Measurements from ENCODE around the gene ZNF407. TPM values are rescaled to one million over a fixed set of nuclear protein-coding genes. Genes with fewer than 3 reads are reported as not detected.

The ZNF407 gene
- total RNA-seq, 1 experiment from 2014 or later = 4.4 TPM

DNA sequence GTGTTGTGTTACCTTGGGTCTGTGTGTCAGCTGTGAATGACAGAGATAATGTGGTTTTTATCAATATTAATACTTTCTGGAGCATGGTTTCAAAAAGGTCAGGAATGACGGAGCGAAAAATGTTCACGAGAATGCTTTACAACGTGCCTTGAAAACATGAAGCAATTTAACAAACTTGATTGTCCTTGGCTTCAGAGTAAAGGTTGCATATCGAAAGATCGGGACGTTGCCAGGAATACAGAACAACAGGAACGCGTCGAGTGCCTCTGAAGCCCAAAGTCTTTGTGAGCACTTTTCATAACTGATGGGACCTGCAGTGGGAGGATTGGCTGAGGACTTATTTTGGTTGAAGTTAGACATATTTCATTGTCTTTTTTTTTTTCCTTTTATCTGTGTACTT, 206.1 kb downstream of the ZNF407 start:
- H3K9me3 ChIP-seq = no peaks in the 10 kb centered on the region
- no peak for DNase-seq
- H3K36me3 ChIP-seq = no peaks in the 10 kb centered on the region
- H3K27me3 ChIP-seq = no peaks in the 10 kb centered on the region
- no peak overlapping the region for H3K4me3 ChIP-seq

DNA sequence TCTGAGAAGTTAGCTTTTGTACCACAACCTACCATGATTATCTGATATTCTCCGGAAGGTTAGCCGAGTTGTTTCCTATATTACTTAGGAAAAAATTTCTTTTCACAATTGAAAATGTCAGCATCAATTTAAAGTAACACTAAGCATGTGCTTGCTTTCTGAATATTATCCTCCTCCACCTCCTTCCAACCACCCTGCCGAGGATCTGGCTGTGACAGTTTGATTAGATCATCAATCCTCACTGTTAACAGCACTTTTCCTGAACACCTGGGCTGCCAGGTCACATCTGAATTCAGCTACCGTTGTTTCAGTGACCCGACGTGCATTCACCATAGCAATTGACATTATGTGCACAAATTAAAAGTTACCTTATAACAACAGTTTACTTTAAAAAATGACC, 207.0 kb downstream of the ZNF407 start:
- Histone ChIP-seq H3K27me3 (no peaks in the 10 kb centered on the region), H3K36me3 (no peaks in the 10 kb centered on the region), H3K4me3 (no peak overlapping the region), H3K9me3 (no peaks in the 10 kb centered on the region)
- DNase-seq = no peak

DNA sequence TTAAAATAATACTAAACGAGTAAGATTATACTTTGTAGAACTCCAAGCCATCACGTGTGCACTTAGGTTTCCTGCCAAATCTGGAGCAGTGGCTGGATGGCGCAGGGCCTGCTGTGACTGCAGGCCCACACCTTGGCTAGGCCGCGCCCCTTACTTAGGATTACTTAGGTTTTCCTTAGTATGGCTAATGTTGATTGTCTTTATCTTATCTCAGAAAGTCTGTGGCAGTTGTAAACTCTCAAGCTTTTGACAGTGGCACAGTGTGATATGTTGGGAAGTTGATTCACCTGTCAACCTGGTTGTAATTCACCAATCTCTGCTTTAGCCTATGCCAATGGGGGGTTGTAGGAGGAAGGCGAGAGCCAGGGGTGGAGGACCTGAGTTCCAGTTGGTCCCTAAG, 208.4 kb downstream of the ZNF407 start:
- no peak overlapping the region for H3K4me3 ChIP-seq

DNA sequence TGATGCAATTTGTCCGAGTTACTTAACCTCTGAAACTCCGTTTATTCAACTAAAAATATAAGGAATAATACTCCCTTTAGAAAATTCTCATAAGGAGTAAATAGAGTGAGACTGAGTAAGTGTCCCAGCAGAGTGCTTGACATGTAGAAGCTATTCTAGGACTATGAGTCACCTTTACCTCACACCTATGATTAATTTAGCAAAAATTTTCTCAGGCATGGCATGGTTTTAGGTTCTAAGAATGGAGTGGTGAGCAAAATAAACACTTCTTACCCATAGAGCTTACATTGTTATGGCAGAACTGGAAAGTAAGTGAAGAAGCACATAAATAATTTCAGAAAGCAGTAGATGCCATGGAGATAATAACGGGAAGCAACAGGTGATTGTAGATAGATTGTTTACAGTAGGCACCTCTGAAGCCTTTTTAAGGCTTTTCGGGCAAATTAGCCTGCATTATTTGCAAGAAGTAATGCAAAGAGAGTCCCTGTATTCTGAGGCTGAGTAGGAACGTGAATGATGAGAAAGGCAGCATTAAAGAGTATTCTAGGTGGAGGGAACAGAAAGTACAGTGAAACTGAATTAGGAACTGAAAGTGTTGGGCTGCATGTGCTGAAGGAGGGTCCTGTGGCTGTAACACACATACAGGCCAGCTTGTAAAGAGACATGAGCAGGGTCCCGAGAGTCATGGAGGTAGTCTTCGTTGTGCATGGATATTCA, 209.2 kb downstream of the ZNF407 start:
- H3K4me3 ChIP-seq = no peak overlapping the region
- DNase-seq = no peak
- no peaks in the 10 kb centered on the region for H3K36me3 ChIP-seq
- no peaks in the 10 kb centered on the region for H3K27me3 ChIP-seq
- no peaks in the 10 kb centered on the region for H3K9me3 ChIP-seq

More for the DNA sequence above, 208.4 kb downstream of the ZNF407 start:
- no peak for DNase-seq
- Histone ChIP-seq H3K27me3 (no peaks in the 10 kb centered on the region), H3K36me3 (no peaks in the 10 kb centered on the region), H3K9me3 (no peaks in the 10 kb centered on the region)

DNA sequence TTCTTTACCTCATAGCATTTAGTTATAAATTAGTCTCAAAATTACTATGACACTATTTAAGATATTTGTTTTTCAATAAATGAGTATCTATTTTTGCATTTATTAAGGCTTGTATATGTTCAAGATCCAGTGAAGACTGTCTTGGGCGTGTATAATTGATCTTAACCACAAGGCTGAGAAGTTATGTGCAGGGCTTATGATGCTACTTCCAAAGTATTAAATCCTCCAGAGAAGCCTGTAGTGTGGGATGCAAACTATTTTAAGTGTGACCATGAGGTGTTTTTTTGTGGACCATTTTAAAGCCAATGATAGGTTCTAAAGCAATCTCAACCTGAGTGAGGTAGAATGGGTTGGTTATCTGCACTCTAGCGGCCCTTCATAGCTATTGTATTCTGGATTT, 219.9 kb downstream of the ZNF407 start:
- Histone ChIP-seq H3K36me3 (no peaks in the 10 kb centered on the region), H3K27me3 (no peaks in the 10 kb centered on the region), H3K9me3 (no peaks in the 10 kb centered on the region), H3K4me3 (no peak overlapping the region)
- DNase-seq = no peak

DNA sequence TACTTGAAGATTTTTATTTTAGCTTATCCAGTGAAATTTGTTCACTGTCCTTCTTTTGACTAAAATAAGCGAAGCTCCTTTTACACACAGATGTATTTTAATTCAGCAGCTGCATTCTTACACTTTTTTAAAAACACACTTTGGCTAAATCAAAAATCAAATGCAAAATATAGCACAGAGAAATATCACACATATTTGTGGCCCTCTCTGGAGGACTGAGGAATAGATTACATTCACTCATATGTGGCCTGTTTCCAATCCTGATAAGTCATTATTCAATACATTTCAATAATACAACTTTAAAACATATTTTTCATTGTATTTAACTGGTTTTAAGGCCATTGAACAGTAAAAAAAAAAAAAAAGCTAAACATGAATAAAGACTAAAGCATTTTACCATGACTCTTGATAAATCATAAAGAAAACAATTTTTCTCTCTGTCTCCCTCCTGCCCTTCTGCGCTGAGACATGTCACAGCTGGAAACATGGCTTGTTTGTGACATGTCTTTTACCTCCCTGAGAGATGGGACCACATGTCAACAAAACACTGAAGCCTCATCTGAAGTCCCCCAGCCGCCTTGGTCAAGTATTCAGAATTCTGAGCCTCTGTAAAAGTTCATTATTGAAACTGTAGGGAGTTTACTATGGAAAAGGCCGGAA, 221.0 kb downstream of the ZNF407 start:
- no peak overlapping the region for H3K4me3 ChIP-seq

DNA sequence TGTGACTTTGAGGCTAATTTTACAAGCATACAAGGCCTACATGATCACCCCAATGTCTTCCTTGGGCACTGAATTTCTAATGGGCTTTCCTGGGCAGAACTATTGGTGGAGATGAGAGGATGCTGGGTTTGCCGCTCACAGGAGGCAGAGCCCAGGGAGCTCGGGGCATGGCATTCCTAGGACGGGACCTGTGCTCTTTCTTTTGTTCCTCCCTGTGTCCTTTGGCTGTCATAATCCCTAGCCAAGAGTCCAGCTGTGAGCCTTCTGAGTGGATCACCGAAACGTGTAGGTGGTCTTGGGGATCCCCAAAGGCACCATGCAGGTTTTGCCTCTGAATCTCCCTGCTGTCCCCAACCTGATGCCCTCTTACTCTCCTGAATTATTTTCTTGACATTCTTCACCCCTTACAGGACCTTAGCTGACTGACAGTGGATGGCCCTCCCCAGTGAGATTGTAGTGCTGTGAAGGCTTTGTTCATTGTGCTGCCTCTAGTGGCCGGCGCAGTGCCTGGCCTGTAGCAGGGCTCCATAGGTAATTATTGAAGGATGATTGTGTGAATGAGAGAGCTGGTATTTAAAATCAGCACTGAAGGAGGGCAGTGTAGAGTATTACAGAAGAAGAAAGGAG, 221.9 kb downstream of the ZNF407 start:
- DNase-seq = no peak
- Histone ChIP-seq H3K27me3 (no peaks in the 10 kb centered on the region), H3K36me3 (no peaks in the 10 kb centered on the region), H3K4me3 (no peak overlapping the region), H3K9me3 (peaks cover 2% of the 10 kb centered on the region; the same call in 1 of the 2 replicates)

More for the DNA sequence above, 221.0 kb downstream of the ZNF407 start:
- H3K36me3 ChIP-seq = no peaks in the 10 kb centered on the region
- H3K9me3 ChIP-seq = peaks cover 2% of the 10 kb centered on the region; the same call in 1 of the 2 replicates
- no peak for DNase-seq
- H3K27me3 ChIP-seq = no peaks in the 10 kb centered on the region

DNA sequence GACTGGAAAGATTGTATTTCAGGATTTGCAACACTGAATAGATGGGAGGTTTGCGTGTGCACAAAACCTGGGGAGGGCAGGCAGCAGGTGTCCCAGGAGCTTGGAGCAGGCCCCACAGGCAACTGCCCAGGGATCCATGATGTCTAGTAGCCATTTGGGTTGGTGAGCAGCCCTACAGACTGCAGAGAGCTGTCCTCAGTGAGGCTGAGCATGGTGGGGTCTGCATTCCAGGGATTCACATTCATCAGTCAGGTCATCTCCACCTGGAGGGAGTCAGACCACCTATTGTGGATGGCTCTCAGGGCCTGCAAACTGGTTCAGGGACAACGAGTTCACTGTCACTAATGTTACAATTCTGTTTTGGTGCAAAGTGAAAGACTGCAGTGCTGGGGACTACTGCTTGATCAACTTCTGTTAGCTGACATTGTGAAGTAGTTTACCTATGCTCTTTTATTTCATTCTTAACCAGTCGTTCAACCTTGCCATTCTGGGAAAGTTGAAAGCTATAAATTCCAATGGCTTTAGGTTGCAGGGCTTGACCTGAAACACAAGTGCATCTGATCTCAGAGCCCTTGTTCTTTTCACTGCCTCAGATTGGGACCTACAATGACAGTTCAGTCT, 222.6 kb downstream of the ZNF407 start:
- Histone ChIP-seq H3K36me3 (no peaks in the 10 kb centered on the region), H3K9me3 (peaks cover 2% of the 10 kb centered on the region; the same call in 1 of the 2 replicates), H3K4me3 (no peak overlapping the region), H3K27me3 (no peaks in the 10 kb centered on the region)
- DNase-seq = no peak

DNA sequence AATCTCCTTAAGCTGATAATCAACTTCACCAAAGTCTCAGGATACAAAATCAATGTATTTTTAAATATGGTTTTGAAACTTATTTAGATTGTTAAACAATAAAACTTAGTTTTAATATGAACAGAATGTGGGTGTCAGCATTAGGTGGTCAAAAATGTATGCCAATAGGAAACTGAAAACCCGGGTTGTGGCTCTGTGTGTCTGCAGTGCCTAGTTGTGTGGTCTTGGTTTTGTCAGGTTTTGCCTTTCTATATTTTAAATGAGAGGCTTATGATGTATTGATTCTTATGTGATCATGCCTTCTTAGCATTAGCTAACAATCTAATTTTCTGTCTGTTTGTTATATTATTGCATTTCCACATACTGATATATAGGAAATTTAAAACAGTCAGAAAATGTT, 227.8 kb downstream of the ZNF407 start:
- no peak overlapping the region for H3K4me3 ChIP-seq
- peaks cover 2% of the 10 kb centered on the region; the same call in 1 of the 2 replicates for H3K9me3 ChIP-seq
- DNase-seq = no peak
- no peaks in the 10 kb centered on the region for H3K36me3 ChIP-seq
- H3K27me3 ChIP-seq = no peaks in the 10 kb centered on the region

DNA sequence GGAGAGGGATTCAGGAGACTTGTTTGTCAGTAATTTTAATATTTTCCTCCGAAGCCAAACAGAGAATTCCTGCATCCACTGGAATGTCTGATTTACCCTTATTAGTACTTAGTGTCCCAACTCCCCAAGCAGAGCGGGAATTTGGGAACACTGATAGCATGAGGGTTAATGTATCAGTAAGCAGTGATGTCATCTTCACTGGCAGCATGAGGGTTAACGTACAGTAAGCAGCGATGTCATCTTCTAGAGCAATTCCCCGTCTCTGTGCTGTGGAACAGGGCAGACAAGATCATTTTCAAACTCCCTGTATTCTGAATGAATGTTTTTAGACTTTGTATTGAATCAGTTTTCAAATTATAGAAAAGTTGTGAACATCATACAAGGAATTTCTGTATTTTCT, 228.9 kb downstream of the ZNF407 start:
- no peak for DNase-seq
- Histone ChIP-seq H3K4me3 (no peak overlapping the region), H3K27me3 (no peaks in the 10 kb centered on the region), H3K9me3 (peaks cover 2% of the 10 kb centered on the region; the same call in 1 of the 2 replicates), H3K36me3 (no peaks in the 10 kb centered on the region)

DNA sequence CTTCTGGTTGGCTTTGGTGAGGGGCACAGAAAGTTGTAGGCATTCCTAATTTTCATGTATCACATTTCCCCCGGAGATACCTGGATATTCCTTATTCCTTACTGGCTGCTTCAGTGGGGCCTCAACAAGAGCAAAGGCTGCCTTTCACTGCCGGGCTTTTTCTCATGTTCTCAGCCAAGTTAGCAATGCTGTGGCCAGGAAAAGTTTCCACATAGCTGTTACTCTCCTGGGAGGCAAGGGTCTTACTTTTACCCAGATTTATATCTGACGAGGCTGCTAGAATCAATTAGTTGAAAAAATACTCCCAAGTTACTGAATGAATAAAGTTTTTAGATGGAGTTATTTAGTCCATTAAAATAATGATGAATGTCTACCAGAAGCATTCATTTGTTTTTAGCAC, 230.5 kb downstream of the ZNF407 start:
- no peak overlapping the region for H3K4me3 ChIP-seq
- H3K9me3 ChIP-seq = peaks cover 2% of the 10 kb centered on the region; the same call in 1 of the 2 replicates
- H3K27me3 ChIP-seq = no peaks in the 10 kb centered on the region
- no peaks in the 10 kb centered on the region for H3K36me3 ChIP-seq
- DNase-seq = no peak

DNA sequence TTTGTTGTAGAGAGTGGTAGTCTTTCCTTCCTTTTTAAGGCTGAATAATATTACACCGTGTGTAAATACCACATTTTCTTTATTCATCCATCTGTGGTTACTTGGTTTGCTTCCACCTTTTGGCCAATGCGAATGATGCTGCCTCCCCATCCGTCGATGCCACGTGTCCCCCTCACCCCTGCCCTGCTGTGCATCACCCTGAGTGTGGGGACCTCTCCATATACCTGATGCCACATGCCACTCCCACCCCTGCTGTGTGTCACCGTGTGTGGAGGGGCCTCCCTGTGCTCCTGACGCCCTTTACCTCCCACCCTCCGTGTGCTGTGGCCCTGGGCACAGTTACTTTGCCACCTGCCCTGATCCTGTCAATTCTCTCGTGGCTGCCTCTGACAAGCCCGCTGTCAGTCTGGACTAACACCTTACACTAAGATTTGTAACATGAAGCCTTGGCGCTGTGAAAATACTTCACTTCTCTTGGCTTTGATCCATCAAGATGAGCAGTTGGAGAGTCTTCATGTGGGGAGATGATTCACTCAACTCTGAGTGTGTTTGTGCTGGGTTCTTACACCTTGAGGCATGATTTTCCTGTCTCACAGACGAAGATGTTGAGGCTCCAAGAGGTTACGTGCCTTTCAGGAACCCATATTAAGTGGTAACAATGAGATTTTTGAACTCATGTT, 234.0 kb downstream of the ZNF407 start:
- no peak for DNase-seq
- no peaks in the 10 kb centered on the region for H3K27me3 ChIP-seq
- H3K4me3 ChIP-seq = no peak overlapping the region
- no peaks in the 10 kb centered on the region for H3K36me3 ChIP-seq
- H3K9me3 ChIP-seq = no peaks in the 10 kb centered on the region

DNA sequence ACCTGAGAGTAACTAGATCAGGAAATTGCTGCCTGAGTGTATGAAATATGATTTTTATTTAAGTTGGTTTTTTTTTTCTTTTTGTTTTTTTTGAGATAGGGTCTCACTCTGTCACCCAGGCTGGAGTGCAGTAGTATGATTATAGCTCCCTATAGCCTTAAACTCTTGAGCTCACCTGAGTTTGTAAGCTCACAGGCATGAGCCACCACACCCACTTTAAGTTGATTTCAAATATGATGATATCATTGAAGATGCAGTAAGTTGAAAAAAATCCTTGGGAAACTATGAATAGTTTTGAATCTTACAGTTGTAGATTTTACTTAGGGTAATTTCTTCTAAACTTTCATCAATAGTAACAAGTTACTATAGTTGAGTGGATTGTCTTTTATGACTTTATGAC, 234.7 kb downstream of the ZNF407 start:
- Histone ChIP-seq H3K4me3 (no peak overlapping the region), H3K27me3 (no peaks in the 10 kb centered on the region), H3K9me3 (no peaks in the 10 kb centered on the region), H3K36me3 (no peaks in the 10 kb centered on the region)
- no peak for DNase-seq

DNA sequence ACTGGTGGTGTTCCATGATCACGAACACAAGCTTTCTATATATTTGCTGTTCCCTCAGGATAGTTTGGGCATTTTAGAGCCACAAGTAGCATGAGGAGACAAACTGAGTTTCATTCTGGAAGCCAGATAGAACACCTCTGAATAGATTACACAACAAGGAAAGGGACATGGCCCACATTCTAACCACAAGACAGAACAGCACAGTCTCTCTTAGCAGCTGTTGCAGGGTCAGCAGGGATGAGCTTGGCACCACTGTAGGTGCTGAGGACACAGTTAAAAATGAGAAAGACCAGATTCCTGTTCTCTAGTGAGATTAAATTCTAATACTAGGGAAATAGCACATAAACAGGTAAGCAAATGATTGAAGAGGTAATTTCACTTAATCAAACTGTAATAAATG, 235.3 kb downstream of the ZNF407 start:
- DNase-seq = no peak
- no peak overlapping the region for H3K4me3 ChIP-seq
- no peaks in the 10 kb centered on the region for H3K9me3 ChIP-seq

DNA sequence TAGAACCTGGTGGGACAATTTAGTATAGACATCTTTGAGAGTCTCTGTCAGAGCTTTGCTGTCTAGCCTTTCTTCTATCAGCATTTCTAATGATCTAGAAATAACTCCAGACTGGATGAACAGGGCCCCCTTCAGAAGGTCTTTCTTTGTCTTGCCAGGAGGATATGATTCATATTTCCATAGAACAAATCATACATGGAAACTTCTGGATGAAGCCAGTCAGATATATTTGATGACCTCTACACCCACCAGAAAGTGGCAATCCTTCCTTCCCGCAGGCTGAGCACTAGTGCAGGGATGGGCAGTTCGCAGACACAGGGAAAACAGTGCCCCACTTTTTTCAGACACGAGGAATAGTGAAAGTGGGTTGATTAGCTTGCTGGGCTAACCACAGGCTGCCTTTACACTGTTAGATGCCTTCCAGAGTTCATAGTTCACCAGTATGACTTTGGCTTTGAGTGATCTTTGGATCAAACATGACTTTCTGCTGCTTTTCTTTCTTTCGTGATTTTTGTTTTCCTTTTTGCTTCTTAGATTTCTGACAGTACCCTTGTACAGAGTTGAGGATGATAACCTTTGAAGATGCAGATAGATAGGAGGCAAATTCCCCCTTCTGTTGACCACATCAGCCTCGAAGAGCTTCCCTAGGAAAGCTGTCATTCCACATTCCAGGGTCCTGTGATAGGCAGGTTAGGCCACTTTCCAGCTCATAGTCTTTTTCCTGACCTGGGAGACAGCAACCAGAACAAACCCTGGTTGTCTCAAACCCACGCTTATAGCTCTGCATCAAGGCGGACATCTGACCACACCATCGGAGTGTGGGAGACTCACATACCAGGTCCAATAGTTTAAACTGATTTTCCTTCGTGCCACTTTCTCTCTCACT, 237.0 kb downstream of the ZNF407 start:
- Histone ChIP-seq H3K27me3 (no peaks in the 10 kb centered on the region), H3K9me3 (no peaks in the 10 kb centered on the region), H3K4me3 (no peak overlapping the region), H3K36me3 (no peaks in the 10 kb centered on the region)
- no peak for DNase-seq

More for the DNA sequence above, 235.3 kb downstream of the ZNF407 start:
- no peaks in the 10 kb centered on the region for H3K27me3 ChIP-seq
- H3K36me3 ChIP-seq = no peaks in the 10 kb centered on the region
